ENCODE measurements around the gene CCND1. TPM values are rescaled to one million over a fixed set of nuclear protein-coding genes. Genes with fewer than 3 reads are reported as not detected.

Gene CCND1
- total and polyA plus RNA-seq, 9 of the 15 experiments (the other 6 are each of a cell fraction or from before 2014, with no cell fraction given): 0.04 to 23.3 (median 3.8) TPM

- TF ChIP-seq, protein P1, sequence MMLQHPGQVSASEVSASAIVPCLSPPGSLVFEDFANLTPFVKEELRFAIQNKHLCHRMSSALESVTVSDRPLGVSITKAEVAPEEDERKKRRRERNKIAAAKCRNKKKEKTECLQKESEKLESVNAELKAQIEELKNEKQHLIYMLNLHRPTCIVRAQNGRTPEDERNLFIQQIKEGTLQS (IDR thresholded peaks at IDR 0.05): 0 out of 2 replicates have a peak, but pooled peaks have one; percentile 8
- TF ChIP-seq, protein P1 (CRISPR knock-in tag; conservative IDR thresholded peaks at IDR 0.05): no peak
- TF ChIP-seq MIER1 (IDR thresholded peaks at IDR 0.05; ENCODE audit: low read depth) (no peak), SMARCA4 (IDR thresholded peaks at IDR 0.05) (no peak), SPI1 (IDR thresholded peaks at IDR 0.05; ENCODE audit: borderline replicate concordance, low read depth, low read length) (no peak), RBM39 (optimal IDR thresholded peaks at IDR 0.05; ENCODE audit: low read depth, low read length) (no peak), EP300 (IDR thresholded peaks at IDR 0.05; ENCODE audit: low read length) (no peak), ZBTB7A (IDR thresholded peaks at IDR 0.05; ENCODE audit: borderline replicate concordance, control insufficient read depth, low read depth, low read length) (peak; percentile 25; the same call in 1 of the 2 replicates), CREB1 (IDR thresholded peaks at IDR 0.05) (0 out of 2 replicates have a peak, but pooled peaks have one; percentile 34), CREB1 (CRISPR knock-in tag; IDR thresholded peaks at IDR 0.05) (no peak), ETV1 (tag; conservative IDR thresholded peaks at IDR 0.05; ENCODE audit: low read depth) (no peak), NFIC (IDR thresholded peaks at IDR 0.05) (peak; percentile 60), ASH1L (IDR thresholded peaks at IDR 0.05; ENCODE audit: borderline replicate concordance, low read depth, partially characterized antibody) (no peak), ZNF76 (CRISPR knock-in tag; IDR thresholded peaks at IDR 0.05; ENCODE audit: borderline replicate concordance) (no peak), RBM14 (IDR thresholded peaks at IDR 0.05; ENCODE audit: borderline replicate concordance, insufficient read depth, low read depth, low read length) (no peak), MYC (IDR thresholded peaks at IDR 0.05; ENCODE audit: low read depth, low read length) (no peak), MYC (CRISPR knock-in tag; IDR thresholded peaks at IDR 0.05; ENCODE audit: borderline replicate concordance, low read depth) (no peak), XRCC4 (IDR thresholded peaks at IDR 0.05; ENCODE audit: extremely low read depth, insufficient read depth, insufficient read length) (no peak), NELFE (IDR thresholded peaks at IDR 0.05; ENCODE audit: insufficient read depth, insufficient read length) (no peak)
Observed at GRCh38 chr11:69674267-69674885, 33.4 kb downstream of the CCND1 start (continued).
